Erythroblast (primary cell): ENCODE measurements around the gene JSRP1.
A peak's percentile ranks its signal among the peaks of the same experiment; 100 is the strongest.

ENCODE experiments used
- DNase-seq, 2 experiments: peaks; one replicate each; lab custom pipeline; 2025; lab: John Stamatoyannopoulos, UW
- GATA1 ChIP-seq: IDR thresholded peaks from 2 replicates; pipeline ENCODE4 v1.6.1; 2011; ENCODE audit warnings: low read depth, mild to moderate bottlenecking, control low read depth, low read length, moderate library complexity
- POLR2A ChIP-seq: IDR thresholded peaks from 2 replicates; pipeline ENCODE4 v1.6.1; 2011; ENCODE audit warnings: mild to moderate bottlenecking, low read length

The JSRP1 gene, protein sequence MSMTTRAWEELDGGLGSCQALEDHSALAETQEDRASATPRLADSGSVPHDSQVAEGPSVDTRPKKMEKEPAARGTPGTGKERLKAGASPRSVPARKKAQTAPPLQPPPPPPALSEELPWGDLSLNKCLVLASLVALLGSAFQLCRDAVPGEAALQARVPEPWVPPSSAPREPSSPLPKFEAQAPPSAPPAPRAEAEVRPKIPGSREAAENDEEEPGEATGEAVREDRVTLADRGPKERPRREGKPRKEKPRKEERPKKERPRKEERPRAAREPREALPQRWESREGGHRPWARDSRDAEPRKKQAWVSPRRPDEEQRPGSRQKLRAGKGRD

DNA sequence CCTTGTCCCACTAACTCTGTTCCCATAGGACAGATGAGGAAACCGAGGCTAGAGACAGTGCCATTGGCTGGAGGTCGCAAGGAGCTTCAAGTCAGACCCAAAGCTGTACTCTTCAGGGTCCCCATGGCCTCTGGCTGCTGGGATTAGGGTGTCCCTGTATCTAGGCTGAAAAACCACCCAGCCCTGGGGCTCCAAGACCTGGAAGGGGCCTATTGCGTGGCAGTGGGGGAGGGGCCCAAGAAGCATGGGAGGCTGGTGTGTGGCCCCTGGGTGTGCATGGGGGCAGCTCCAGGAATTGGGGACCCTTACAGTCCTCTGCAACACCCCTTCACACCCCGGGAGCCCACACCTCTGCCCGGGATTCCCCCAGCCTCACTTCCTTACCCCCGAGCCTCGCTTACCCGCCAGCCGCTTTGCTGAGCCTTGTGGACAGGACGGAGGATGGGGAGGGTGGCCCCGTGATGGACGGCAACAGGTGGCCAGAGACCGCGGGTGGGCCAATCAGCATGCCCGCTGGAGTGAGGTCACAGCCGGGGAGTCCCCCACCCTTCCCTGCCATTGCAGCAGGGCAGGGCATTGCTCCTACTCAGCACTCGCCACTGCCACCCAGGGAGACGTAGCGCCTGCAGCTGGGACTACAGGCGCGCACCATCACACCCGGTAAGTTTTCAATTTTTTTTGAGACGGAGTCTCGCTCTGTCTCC is at the start of gene JSRP1:
Gene JSRP1, minus strand, starts transcription at position 436 of the 704 bp plus-strand sequence. CDS start 1,103 bp downstream, outside the sequence.
- TF ChIP-seq POLR2A (no peak), GATA1 (no peak)
- no peak for DNase-seq

GRCh38 chr19:2305452-2306280 is 49.4 kb upstream of the JSRP1 start:
- DNase-seq = no peak
- no peak for TF ChIP-seq GATA1
- no peak for TF ChIP-seq POLR2A

DNA sequence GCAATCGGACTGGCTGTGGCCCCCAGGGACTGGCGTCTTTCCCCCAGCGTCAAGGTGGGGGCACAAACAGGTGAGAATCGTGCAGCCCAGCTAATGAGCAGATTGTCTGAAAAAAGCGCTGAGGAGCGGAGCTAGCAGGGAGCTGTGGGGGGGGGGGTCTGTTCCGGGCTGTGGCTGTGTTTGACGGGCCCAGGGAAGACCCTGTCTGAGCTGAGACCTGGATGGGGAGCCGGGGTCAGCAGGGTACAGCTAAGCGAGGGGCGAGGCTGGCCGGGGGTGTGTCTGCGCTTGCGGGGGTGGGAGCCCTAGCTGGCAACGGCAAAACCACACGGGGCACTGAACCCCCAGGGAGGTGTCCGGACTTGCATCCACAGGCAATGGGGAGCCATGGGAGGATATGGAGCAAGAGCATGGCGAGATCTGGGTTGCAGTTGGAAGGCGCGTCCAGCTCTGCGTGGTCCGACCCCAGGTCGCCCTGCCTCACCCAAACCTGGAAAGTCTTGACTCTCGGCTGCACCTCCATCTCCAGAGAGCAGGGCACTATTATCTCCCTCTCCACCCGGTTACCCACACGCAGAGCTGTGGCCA is 47.1 kb upstream of the JSRP1 start:
- TF ChIP-seq POLR2A (no peak), GATA1 (no peak)
- no peak for DNase-seq

GRCh38 chr19:2302319-2303210 is 46.3 kb upstream of the JSRP1 start:
- peak in 1 of 2 experiments; percentile 31 for DNase-seq
- no peak for TF ChIP-seq GATA1
- no peak for TF ChIP-seq POLR2A

GRCh38 chr19:2300533-2300932 is 44.3 kb upstream of the JSRP1 start:
- TF ChIP-seq POLR2A (no peak), GATA1 (no peak)
- no peak for DNase-seq

DNA sequence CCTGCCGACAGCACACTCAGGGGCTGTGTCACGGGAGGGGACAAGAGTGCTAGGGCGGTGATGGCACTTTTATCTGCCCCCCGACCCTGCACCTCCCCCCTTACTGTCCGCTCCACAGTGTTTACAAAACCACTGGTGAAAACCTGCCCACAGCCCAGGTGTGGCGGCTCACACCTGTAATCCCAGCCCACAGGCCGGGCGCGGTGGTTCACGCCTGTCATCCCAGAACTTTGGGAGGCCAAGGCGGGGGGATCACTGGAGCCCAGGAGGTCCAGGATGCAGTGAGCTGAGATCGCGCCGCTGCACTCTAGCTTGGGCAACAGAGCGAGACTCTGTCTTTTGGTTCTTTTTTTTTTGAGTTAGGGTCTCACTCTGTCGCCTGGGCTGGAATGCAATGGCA is 39.9 kb upstream of the JSRP1 start:
- TF ChIP-seq GATA1 (no peak), POLR2A (no peak)
- no peak for DNase-seq

- TF ChIP-seq POLR2A (no peak), GATA1 (no peak)
- no peak for DNase-seq
Observed at GRCh38 chr19:2294687-2295335, 38.6 kb upstream of the JSRP1 start.

DNA sequence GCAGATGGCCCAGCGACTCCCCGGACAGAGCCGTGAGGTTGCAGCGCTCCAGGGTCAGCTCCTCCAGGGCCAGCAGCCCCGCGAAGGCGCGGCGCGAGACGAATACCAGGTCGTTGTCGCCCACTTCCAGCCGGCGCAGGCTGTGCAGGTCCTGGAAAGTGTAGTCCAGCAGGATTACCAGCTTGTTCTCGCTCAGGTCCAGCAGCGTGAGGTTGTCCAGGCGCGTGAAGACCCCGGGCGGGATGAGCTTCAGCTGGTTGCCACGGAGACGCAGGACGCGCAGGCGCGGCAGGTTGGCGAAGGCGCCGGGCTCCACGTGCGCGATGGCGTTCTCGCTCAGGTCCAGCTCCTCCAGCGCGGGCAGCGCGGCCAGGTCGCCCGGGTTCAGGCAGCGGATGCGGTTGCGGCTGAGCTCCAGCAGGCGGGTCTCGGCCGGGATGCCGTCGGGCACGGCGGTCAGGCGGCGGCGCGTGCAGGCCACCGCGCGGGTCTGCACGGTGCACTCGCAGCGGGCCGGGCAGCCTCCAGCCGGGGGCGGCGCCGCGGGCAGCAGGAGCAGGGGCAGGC is 35.1 kb upstream of the JSRP1 start:
- DNase-seq = no peak
- no peak for TF ChIP-seq GATA1
- no peak for TF ChIP-seq POLR2A

DNA sequence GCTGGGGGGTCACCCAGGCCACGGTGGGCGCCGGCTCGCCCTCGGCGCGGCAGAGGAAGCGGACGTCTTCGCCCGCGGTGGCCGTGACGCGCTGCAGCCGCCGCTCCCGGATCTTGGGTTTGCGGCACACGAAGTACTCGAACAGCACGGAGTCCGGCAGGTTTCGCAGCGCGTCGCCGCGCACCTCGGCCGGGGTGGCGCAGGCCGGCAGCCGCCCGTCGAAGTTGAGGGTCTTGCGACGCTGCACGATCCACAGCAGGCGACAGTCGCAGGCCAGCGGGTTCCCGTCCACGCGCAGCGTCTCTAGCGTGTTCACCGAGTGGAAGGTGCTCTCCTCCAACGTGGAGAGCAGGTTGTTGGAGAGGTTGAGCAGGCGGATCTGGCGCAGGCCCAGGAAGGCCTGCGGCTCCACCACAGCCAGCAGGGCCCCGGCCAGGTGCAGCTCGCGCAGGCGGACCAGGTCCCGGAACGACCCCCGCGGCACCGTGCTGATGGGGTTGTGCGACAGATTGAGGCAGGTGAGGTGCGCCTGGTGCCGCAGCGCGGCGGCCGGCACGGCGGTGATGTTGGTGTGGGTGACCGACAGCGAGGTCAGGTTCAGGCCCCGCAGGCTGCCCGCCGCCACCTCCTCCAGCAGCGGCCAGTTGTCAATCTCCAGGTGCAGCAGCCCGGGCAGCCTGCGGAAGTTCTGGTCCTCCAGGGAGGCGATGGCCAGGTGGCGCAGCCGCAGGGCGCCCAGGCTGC is 34.4 kb upstream of the JSRP1 start:
- no peak for TF ChIP-seq GATA1
- TF ChIP-seq POLR2A = no peak
- no peak for DNase-seq

- DNase-seq = no peak
- TF ChIP-seq POLR2A = no peak
- TF ChIP-seq GATA1 = no peak
Observed at GRCh38 chr19:2289714-2290435, 33.7 kb upstream of the JSRP1 start.
